Body of pancreas (tissue), 4 donors: ENCODE results near the gene HYAL1. TPM values are rescaled to one million over a fixed set of nuclear protein-coding genes. Genes with fewer than 3 reads are reported as not detected.
"Not testable (repeated sequence)": the region's sequence is repeated elsewhere in the genome, so short reads cannot be mapped to it uniquely, and the experiment has no call there.

Experiments used
- ATAC-seq: fragments of 150-250 bp; one replicate; pipeline ENCODE4 v1.9.1; 2016
- DNase-seq, 4 donors: peaks; one replicate each; pipeline ENCODE4 v3.0.0-alpha.2; 2019
- H3K27ac ChIP-seq, 4 donors: fragments of 200-600 bp; sonication (generic); 1 replicate in 3 of 4; 2 replicates in 1 of 4; pipeline versions ENCODE4 v1.5.1 to v1.6.1; 2016 to 2019; ENCODE audit warnings: mild to moderate bottlenecking in 1 of 4, mixed read lengths in 1 of 4, moderate library complexity in 1 of 4
- H3K27me3 ChIP-seq, 2 donors: fragments of 200-600 bp; sonication (generic); one replicate each; pipeline ENCODE4 v1.6.0; 2016; ENCODE audit warnings: mild to moderate bottlenecking in 1 of 2
- H3K36me3 ChIP-seq, 2 donors: fragments of 200-600 bp; sonication (generic); replicated peaks in 1 of 2; 2 replicates each; pipeline ENCODE4 v1.5.1; 2016; ENCODE audit warnings: low read depth in 2 of 2; ENCODE audit not compliant: insufficient read depth in 1 of 2
- H3K4me1 ChIP-seq: fragments of 200-600 bp; sonication (generic); one replicate; pipeline ENCODE4 v1.6.0; 2016
- H3K4me3 ChIP-seq, 2 donors: fragments of 200-600 bp; sonication (generic); 1 replicate in 1 of 2; 2 replicates in 1 of 2; pipeline ENCODE4 v1.5.1; 2016 to 2019
- H3K9me3 ChIP-seq, 3 donors: fragments of 200-600 bp; sonication (generic); 1 replicate in 2 of 3; 2 replicates in 1 of 3; pipeline ENCODE4 v1.5.1; 2016
- POLR2A ChIP-seq, 3 donors: fragments of 450-650 bp; IDR thresholded peaks; one replicate each; pipeline ENCODE4 v1.6.1; 2016; ENCODE audit warnings: antibody characterized with exemption in 3 of 3, mild to moderate bottlenecking in 2 of 3
- whole genome bisulfite sequencing, 2 donors: methylation state at CpG; one replicate each; pipeline ENCODE4 v1.1.5; 2017; 5-methylcytosine and 5-hydroxymethylcytosine counted together
- intact Hi-C: fragments of 100-400 bp; cut with DNase I; formaldehyde crosslinking; loops from one replicate; pipeline ENCODE4 v1.15.1; 2023
- total RNA-seq, 2 donors: library from RNA; depleted of rRNA; stranded (reverse); fragments of >200 nt; gene quantifications; one replicate each; pipeline ENCODE4 v1.1.0, GENCODE V29; 2016
- TF ChIP-seq, protein P1 (sequence below), 7 experiments: fragments of 450-650 bp in 4 of 7; fragments of 200-600 bp in 3 of 7; sonication (generic) in 3 of 7; IDR thresholded peaks; one replicate each; pipeline ENCODE4 v1.5.1; 2016 to 2019; ENCODE audit warnings: antibody characterized with exemption in 7 of 7

Gene HYAL1
- total RNA-seq, 2 donors from 2014 or later = 13.0 to 20.4 TPM

DNA sequence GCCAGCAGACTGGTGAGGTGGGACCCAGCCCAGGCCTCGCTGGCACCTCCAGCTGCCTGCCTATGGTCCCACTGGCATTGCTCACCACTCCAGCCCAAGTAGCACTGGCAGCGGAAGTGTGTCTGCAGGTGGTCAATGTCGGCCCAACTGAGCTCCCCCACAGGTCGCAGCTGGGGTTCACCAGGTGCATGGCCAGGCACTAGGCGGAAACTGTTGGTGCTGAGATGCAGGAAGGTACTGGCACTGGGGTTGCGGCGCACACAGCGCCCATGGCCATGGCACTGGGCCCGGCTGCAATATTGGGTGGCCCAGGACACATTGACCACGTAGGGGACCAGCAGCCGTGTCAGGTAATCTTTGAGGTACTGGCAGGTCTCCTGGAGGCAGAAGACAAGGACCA is 14.8 kb upstream of the HYAL1 start:
- Histone ChIP-seq H3K9me3 (no peaks in the 10 kb centered on the region), H3K27ac (peak overlapping the region in 1 of 4 donors; percentile 12), H3K36me3 (peaks cover 0 to 5% of the 10 kb centered on the region in 2 donors), H3K4me3 (no peak overlapping the region), H3K27me3 (no peaks in the 10 kb centered on the region), H3K4me1 (peaks cover 50% of the 10 kb centered on the region)
- DNase-seq (no peak), ATAC-seq (no peak)
- TF ChIP-seq POLR2A (IDR thresholded peaks at IDR 0.05) = no peak
- TF ChIP-seq, protein P1, sequence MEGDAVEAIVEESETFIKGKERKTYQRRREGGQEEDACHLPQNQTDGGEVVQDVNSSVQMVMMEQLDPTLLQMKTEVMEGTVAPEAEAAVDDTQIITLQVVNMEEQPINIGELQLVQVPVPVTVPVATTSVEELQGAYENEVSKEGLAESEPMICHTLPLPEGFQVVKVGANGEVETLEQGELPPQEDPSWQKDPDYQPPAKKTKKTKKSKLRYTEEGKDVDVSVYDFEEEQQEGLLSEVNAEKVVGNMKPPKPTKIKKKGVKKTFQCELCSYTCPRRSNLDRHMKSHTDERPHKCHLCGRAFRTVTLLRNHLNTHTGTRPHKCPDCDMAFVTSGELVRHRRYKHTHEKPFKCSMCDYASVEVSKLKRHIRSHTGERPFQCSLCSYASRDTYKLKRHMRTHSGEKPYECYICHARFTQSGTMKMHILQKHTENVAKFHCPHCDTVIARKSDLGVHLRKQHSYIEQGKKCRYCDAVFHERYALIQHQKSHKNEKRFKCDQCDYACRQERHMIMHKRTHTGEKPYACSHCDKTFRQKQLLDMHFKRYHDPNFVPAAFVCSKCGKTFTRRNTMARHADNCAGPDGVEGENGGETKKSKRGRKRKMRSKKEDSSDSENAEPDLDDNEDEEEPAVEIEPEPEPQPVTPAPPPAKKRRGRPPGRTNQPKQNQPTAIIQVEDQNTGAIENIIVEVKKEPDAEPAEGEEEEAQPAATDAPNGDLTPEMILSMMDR (IDR thresholded peaks at IDR 0.05) = no peak
- WGBS, 2 donors = 85 to 100% methylated on average over 1 to 11 of the region's 11 CpGs
- intact Hi-C loops = no loop called here

DNA sequence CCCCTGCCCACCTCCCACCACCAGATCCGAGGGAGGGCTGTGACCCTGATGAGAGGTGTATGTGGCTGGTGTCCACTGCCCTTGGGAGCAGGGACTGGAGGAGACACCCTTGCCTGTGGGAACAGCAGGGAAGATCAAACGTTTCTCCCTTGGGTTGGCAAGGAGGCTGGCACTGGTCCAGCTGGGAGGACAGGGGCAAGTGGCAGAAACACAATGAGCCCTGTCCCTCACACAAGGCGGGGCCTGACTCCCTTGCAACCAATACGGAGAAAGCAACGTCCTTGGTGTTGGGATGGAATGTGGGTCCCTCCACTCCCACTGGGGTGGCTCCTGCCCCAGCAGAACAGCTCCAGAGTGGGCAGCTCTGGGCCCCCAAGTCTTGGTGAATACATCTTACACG is 13.9 kb upstream of the HYAL1 start:
- ATAC-seq (no peak), DNase-seq (no peak)
- H3K4me1 ChIP-seq = peaks cover 43% of the 10 kb centered on the region
- no peak for TF ChIP-seq POLR2A (IDR thresholded peaks at IDR 0.05)
- TF ChIP-seq, protein P1 (IDR thresholded peaks at IDR 0.05) = no peak
- H3K27me3 ChIP-seq = no peaks in the 10 kb centered on the region
- H3K36me3 ChIP-seq = peaks cover 0 to 5% of the 10 kb centered on the region in 2 donors
- intact Hi-C loops = no loop called here
- H3K9me3 ChIP-seq = no peaks in the 10 kb centered on the region
- H3K4me3 ChIP-seq = no peak overlapping the region
- H3K27ac ChIP-seq = peak overlapping the region in 1 of 4 donors; percentile 23
- 61 to 64% methylated on average over 5 to 6 of the region's 6 CpGs for WGBS, 2 donors

DNA sequence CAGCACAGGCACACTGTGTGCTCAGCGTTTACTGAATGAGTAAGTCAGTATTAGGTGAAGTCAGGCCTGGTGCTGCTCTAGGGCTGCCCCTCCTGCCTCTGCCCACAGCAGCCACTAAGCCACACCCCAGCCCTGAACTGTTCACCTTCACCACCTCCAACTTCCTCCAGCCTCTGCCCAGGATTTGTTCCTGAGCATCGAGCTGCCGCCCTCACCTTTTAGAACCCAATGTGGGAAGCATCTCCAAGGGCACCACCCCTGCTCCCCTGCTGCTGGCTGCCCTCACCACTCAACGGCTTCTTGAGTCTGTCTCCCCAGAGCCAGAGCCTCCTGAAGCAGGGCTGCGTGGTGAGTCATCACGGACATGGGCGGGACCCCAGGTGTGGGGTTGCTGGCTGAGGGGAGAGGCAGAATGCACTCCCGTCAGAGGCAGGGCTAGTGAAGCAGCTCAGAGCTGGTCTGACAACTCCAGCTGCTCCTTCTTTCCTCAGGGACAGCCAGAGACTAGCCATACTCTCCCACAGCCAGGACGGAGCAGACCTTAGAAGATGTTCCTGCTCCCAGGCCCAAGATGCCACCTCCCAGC is 13.4 kb upstream of the HYAL1 start:
- WGBS, 2 donors = 65 to 75% methylated on average over 2 to 9 of the region's 9 CpGs
- no peak for ATAC-seq

DNA sequence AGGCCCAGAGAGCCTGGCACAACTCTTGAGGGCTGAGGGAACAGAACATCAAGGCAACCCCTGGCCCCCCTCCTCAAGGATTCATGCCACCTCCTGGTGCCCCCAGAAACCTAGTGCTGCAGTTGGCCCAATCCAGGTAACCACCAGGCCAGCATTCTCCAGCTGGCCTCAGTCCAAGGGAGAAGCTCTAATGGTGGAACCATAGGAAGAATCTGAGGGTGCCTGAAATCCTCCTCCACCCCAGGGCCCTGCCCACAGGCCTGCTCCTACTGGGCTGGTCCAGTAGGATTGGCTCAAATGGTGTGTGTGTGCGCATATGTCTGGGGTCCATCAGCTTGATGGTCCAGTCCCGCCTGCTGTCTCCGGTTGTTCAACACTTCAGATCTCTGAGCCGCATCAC is 11.4 kb upstream of the HYAL1 start:
- H3K36me3 ChIP-seq = peaks cover 0 to 5% of the 10 kb centered on the region in 2 donors
- no peak for DNase-seq
- intact Hi-C loops = no loop called here
- H3K4me3 ChIP-seq = no peak overlapping the region
- no peak for ATAC-seq
- peaks cover 27% of the 10 kb centered on the region for H3K4me1 ChIP-seq
- TF ChIP-seq, protein P1 (IDR thresholded peaks at IDR 0.05) = no peak
- no peak for TF ChIP-seq POLR2A (IDR thresholded peaks at IDR 0.05)
- no peaks in the 10 kb centered on the region for H3K27me3 ChIP-seq
- no peak overlapping the region for H3K27ac ChIP-seq
- no peaks in the 10 kb centered on the region for H3K9me3 ChIP-seq
- 90 to 95% methylated on average over 4 of the region's 4 CpGs for WGBS, 2 donors

More for the DNA sequence above, 13.4 kb upstream of the HYAL1 start:
- Histone ChIP-seq H3K36me3 (peaks cover 0 to 5% of the 10 kb centered on the region in 2 donors), H3K9me3 (no peaks in the 10 kb centered on the region), H3K27me3 (no peaks in the 10 kb centered on the region), H3K4me3 (no peak overlapping the region), H3K4me1 (peaks cover 37% of the 10 kb centered on the region), H3K27ac (peak overlapping the region in 1 of 4 donors; percentile 23)
- TF ChIP-seq, protein P1 (IDR thresholded peaks at IDR 0.05) = no peak
- TF ChIP-seq POLR2A (IDR thresholded peaks at IDR 0.05) = peak in 1 of 3 donors; percentile 19
- intact Hi-C loops = no loop called here
- DNase-seq = no peak

DNA sequence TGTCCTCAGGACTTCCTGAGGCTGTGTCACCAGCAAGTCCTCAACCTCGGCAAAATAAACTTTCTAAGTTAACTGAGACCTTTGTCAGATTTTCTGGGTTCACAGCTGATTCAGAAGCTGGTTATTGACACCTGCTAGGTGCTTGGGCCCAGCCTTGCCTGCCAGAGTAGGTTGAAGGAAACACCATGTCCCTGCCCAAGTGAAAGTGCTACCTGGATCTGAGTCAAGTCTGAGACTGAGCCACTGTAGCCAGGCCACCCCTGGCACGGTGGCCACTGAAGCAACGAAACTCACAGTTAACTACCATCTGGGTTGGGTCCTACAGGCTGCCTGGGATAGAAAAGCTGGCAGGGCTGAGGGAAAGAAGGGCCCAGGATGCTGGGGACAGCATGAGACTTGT is 11.0 kb upstream of the HYAL1 start:
- H3K27ac ChIP-seq = no peak overlapping the region
- TF ChIP-seq, protein P1 (IDR thresholded peaks at IDR 0.05) = no peak
- TF ChIP-seq POLR2A (IDR thresholded peaks at IDR 0.05) = no peak
- no peak overlapping the region for H3K4me3 ChIP-seq
- H3K9me3 ChIP-seq = no peaks in the 10 kb centered on the region
- DNase-seq = peak in 1 of 4 donors; percentile 18
- intact Hi-C loops = no loop called here
- H3K27me3 ChIP-seq = no peaks in the 10 kb centered on the region
- peaks cover 27% of the 10 kb centered on the region for H3K4me1 ChIP-seq
- peaks cover 0 to 5% of the 10 kb centered on the region in 2 donors for H3K36me3 ChIP-seq
- 67 to 72% methylated on average over 3 of the region's 3 CpGs for WGBS, 2 donors
- no peak for ATAC-seq

DNA sequence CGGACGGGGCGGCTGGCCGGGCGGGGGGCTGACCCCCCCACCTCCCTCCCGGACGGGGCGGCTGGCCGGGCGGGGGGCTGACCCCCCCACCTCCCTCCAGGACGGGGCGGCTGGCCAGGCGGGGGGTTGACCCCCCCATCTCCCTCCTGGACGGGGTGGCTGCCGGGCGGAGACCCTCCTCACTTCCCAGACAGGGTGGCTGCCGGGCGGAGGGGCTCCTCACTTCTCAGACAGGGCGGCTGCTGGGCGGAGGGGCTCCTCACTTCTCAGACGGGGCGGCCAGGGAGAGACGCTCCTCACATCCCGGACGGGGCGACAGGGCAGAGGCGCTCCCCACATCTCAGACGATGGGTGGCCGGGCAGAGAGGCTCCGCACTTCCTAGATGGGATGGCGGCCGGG is 8.7 kb upstream of the HYAL1 start:
- H3K9me3 ChIP-seq, H3K27me3 ChIP-seq, H3K27ac ChIP-seq, intact Hi-C loops, H3K4me3 ChIP-seq, H3K4me1 ChIP-seq, DNase-seq, ATAC-seq, H3K36me3 ChIP-seq: not testable (repeated sequence)
- 81% methylated on average over 4 of the region's 32 CpGs; no CpG with 5 or more reads in 1 of the 2 donors for WGBS, 2 donors
